ENCODE data around the gene EEF1A1.

EEF1A1 gene

DNA sequence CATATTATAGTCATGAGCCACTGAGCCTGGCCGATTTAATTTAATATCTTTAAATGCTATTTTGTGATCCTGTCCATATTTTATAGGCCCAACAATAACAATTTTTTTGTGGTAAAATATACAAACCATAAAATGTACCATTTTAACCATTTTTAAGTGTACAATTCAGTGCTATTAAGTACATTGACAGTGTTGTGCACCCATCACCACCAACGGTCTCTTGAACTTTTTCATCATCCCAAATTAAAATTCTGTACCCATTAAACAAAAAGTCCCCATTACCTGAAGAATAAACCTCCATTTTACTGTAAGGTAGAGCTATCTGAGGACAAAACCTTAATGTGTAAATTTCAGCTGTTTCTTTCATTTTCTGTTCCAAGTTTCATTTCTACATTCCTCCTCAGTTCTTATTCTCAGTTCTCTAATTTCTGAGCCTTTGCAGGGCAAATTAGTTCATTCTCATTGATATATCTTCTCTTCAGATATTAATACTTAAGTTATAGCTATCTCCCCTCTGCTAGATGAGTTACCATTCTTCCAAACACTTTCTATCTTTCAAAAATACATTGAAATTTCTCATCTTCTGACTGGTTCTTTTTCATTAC is 49.0 kb downstream of the EEF1A1 start:
- no peak for TF ChIP-seq GATA2 (IDR thresholded peaks at IDR 0.05; ENCODE audit: low read depth, low read length)
- no peak for TF ChIP-seq GATA3 (IDR thresholded peaks at IDR 0.05; ENCODE audit: low read depth, low read length)
